ENCODE measurements around the gene UBE2G2.

- TF ChIP-seq CTCF (IDR thresholded peaks at IDR 0.05; ENCODE audit: insufficient read depth, low read length) (no peak), POLR2AphosphoS5 (IDR thresholded peaks at IDR 0.05; ENCODE audit: low read depth) (no peak)
Measured at GRCh38 chr21:44774972-44775371, 26.6 kb downstream of the UBE2G2 start.
